Measurements from ENCODE around the gene BTN1A1. TPM values are rescaled to one million over a fixed set of nuclear protein-coding genes. Genes with fewer than 3 reads are reported as not detected.

The BTN1A1 gene
- polyA plus RNA-seq, 1 donor (not counting 4 experiments of a cell fraction or from before 2014, with no cell fraction given) = not detected

GRCh38 chr6:26550250-26550993 is 50.3 kb downstream of the BTN1A1 start:
- no peaks in the 10 kb centered on the region for H3K27me3 ChIP-seq (ENCODE audit: control insufficient read depth, extremely low read depth, insufficient read depth, low read length)
- FAIRE-seq (no peak), DNase-seq (ENCODE audit: low read depth, low spot score) (no peak)
- peak overlapping the region; percentile 38 to 64 (median 62) for H3K4me3 ChIP-seq (ENCODE audit: control insufficient read depth in 2 of 3, extremely low read depth in 1 of 3, insufficient read depth in 2 of 3, low read depth in 1 of 3, low read length in 3 of 3)
- peak overlapping the region; percentile 84 for H2AFZ ChIP-seq (ENCODE audit: control insufficient read depth, low read length)
- no peaks in the 10 kb centered on the region for H3K9me3 ChIP-seq (ENCODE audit: control insufficient read depth, low read depth, low read length)
- H3K36me3 ChIP-seq (ENCODE audit: control insufficient read depth in 2 of 2, extremely low read depth in 1 of 2, insufficient read depth in 2 of 2, low read length in 2 of 2) = no peaks in the 10 kb centered on the region
- peaks cover 16% of the 10 kb centered on the region for H3K4me1 ChIP-seq (ENCODE audit: control insufficient read depth, extremely low read depth, insufficient read depth, low read length)
- no peak overlapping the region for H3K27ac ChIP-seq (ENCODE audit: control insufficient read depth, insufficient read depth, low read length)
- H3K79me2 ChIP-seq (ENCODE audit: control insufficient read depth, insufficient read depth, low read length) = no peaks in the 10 kb centered on the region
- TF ChIP-seq CTCF (optimal IDR thresholded peaks at IDR 0.05 in 1 of 3, IDR thresholded peaks at IDR 0.05 in 1 of 3, conservative IDR thresholded peaks at IDR 0.05 in 1 of 3; ENCODE audit: extremely low read depth in 1 of 3, insufficient read depth in 2 of 3, low read length in 3 of 3) (peak in 1 of 3 experiments; percentile 17), EZH2 (IDR thresholded peaks at IDR 0.05; ENCODE audit: low read length) (no peak)
- H3K9ac ChIP-seq (ENCODE audit: control insufficient read depth, extremely low read depth, insufficient read depth, low read length) = peak overlapping the region; percentile 47
- H3K9me1 ChIP-seq (ENCODE audit: control insufficient read depth, extremely low read depth, insufficient read depth, low read length) = no peaks in the 10 kb centered on the region
- no peaks in the 10 kb centered on the region for H4K20me1 ChIP-seq (ENCODE audit: control insufficient read depth, extremely low read depth, insufficient read depth, low read length)
- dilution Hi-C loops (cut with MboI; ENCODE audit: extremely low pct_ligation_motif_present, low sequenced_read_pairs) = no loop called here
- peak overlapping the region; percentile 66 for H3K4me2 ChIP-seq (ENCODE audit: control insufficient read depth, extremely low read depth, insufficient read depth, low read depth, low read length)

- Histone ChIP-seq H3K4me3 (ENCODE audit: control insufficient read depth in 2 of 3, extremely low read depth in 1 of 3, insufficient read depth in 2 of 3, low read depth in 1 of 3, low read length in 3 of 3) (no peak overlapping the region), H3K27me3 (ENCODE audit: control insufficient read depth, extremely low read depth, insufficient read depth, low read length) (no peaks in the 10 kb centered on the region)
- dilution Hi-C loops (cut with MboI; ENCODE audit: extremely low pct_ligation_motif_present, low sequenced_read_pairs) = no loop called here
These were observed 52.1 kb downstream of the BTN1A1 start for GRCh38 chr6:26552205-26552604.

More at GRCh38 chr6:26552205-26552604, 52.1 kb downstream of the BTN1A1 start:
- Histone ChIP-seq H3K4me2 (ENCODE audit: control insufficient read depth, extremely low read depth, insufficient read depth, low read depth, low read length) (no peak overlapping the region), H3K4me1 (ENCODE audit: control insufficient read depth, extremely low read depth, insufficient read depth, low read length) (peaks cover 20% of the 10 kb centered on the region), H2AFZ (ENCODE audit: control insufficient read depth, low read length) (no peak overlapping the region), H3K27ac (ENCODE audit: control insufficient read depth, insufficient read depth, low read length) (no peak overlapping the region), H3K9me1 (ENCODE audit: control insufficient read depth, extremely low read depth, insufficient read depth, low read length) (no peaks in the 10 kb centered on the region), H3K9me3 (ENCODE audit: control insufficient read depth, low read depth, low read length) (no peaks in the 10 kb centered on the region), H3K9ac (ENCODE audit: control insufficient read depth, extremely low read depth, insufficient read depth, low read length) (no peak overlapping the region), H4K20me1 (ENCODE audit: control insufficient read depth, extremely low read depth, insufficient read depth, low read length) (no peaks in the 10 kb centered on the region), H3K36me3 (ENCODE audit: control insufficient read depth in 2 of 2, extremely low read depth in 1 of 2, insufficient read depth in 2 of 2, low read length in 2 of 2) (no peaks in the 10 kb centered on the region), H3K79me2 (ENCODE audit: control insufficient read depth, insufficient read depth, low read length) (no peaks in the 10 kb centered on the region)
- DNase-seq (ENCODE audit: low read depth, low spot score) (no peak), FAIRE-seq (no peak)
- TF ChIP-seq EZH2 (IDR thresholded peaks at IDR 0.05; ENCODE audit: low read length) = no peak

Measured in keratinocyte (primary cell).